GM21528 (cell line): ENCODE results near the gene COMMD1.
"Not testable (repeated sequence)": the region's sequence is repeated elsewhere in the genome, so short reads cannot be mapped to it uniquely, and the experiment has no call there.

Experiments used
- ATAC-seq: cut with Tn5 transposase; IDR thresholded peaks from one replicate; pipeline ENCODE4 v1.9.1; 2021; ENCODE audit warnings: mild to moderate bottlenecking, moderate library complexity; ENCODE audit not compliant: unreplicated experiment, low FRiP score

Gene COMMD1

GRCh38 chr2:61905372-61906185 lies at the start of gene COMMD1:
Gene COMMD1, plus strand, starts transcription at chr2:61905674. Its CDS starts 5 bp downstream, at chr2:61905679.
- peak; percentile 97 for ATAC-seq

- ATAC-seq, result no peak
These were observed 48.2 kb upstream of the COMMD1 start for GRCh38 chr2:61857224-61857623.

- ATAC-seq, result no peak
These were observed 43.4 kb upstream of the COMMD1 start for GRCh38 chr2:61862085-61862484.

GRCh38 chr2:61866482-61867089 lies 38.9 kb upstream of the COMMD1 start:
- ATAC-seq, result not testable (repeated sequence)

DNA sequence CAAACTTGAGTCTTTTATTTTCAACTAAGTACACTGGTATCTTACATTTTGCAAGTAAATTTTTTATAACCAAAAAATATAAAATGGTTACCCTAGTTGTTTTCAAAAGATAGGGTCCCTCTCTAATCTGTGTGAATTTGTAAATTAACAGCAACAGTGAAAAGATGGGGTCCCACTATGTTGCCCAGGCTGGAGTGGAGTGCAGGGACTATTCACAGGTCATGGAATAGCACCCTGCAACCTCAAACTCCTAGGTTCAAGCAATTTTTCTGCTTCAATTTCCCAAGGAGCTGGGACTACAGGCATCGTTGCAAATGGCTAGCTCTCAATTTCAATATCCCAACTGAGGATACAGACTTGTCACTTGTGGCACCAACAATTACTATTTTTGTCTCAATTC lies 29.1 kb upstream of the COMMD1 start:
- no peak for ATAC-seq

GRCh38 chr2:61877571-61878245 lies 27.8 kb upstream of the COMMD1 start:
- no peak for ATAC-seq

GRCh38 chr2:61878761-61879160 lies 26.7 kb upstream of the COMMD1 start:
- no peak for ATAC-seq

DNA sequence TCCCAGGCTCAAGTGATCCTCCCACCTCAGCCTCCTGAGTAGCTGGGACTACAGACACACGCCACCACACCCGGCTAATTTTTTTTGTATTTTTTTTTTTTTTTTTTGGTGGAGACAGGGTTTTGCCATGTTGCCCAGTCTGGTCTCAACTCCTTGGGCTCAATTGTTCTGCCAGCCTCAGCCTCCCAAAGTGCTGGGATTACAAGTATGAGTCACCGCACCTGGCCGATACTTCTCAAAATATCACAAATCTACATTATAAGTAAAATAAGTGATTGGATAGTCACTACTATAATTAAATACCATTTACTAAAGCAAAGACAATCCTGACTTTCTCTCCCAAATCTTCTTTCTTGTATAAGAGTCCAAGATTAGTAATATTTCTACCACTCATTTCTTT lies 26.1 kb upstream of the COMMD1 start:
- not testable (repeated sequence) for ATAC-seq

DNA sequence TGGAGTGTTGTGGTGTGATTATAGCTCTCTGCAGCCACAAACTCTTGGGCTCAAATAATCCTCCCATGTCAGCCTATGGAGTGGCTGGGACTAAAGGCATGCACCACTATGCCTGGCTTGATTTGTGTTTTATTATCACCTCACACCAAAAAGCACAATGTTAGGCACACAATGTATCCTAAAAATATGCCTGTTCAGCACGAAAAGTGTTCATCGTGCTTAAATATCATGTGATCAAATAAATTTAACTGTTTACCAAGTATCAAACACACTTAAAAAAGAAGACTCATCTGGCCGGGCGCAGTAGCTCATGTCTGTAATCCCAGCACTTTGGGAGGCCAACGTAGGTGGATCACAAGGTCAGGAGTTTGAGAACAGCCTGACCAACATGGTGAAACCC lies 22.6 kb upstream of the COMMD1 start:
- ATAC-seq, result no peak

DNA sequence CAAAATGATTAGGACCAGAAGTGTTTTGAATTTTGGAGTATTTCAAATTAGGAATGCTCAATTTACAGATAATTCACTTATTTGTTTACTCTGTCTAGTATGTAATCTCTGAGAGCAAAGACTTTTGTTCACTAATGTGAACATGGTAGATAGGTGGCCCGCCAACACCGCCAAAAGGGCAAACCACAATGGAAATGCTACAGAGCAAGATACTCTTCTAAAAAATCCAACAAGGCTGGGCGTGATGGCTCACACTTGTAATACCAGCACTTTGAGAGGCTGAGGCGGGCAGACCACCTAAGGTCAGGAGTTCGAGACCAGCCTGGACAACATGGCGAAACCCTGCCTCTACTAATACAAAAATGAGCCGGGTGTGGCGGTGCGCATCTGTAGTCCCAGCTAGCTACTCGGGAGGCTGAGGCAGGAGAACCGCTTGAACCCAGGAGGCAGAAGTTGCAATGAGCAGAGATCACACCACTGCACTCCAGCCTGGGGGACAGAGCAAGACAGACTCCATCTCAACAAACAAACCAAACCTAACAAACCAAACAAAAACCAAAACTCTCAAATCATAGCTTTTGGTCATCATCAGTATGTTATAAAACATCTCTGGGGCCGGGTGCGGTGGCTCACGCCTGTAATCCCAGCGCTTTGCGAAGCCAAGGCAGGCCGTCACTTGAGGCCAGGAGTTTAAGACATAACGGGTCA lies 19.4 kb upstream of the COMMD1 start:
- no peak for ATAC-seq

DNA sequence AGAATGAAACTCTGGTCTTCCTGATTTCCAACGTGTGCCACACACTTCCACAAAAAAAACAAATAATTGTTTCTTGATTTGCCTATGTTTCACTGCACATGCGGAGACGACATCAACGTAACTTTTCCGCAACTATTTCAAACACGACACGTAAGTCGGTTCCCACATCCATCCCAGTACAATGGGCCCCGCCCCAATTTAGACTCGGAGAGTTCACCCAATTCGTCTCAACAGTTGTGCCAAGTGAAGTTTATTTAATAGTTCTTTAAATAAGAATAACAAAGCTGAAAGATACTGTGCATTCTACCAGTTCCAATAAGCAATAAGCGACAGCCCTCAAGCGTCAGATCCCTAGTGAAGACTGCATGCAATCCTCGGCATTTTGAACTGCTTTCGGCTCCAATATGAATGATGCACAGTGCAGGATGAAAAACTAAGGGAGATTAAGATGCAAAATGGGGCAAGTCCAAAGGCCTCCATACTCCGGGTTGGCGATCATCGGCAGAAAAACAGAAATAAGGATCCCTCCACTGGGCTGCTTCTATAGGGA lies 17.7 kb upstream of the COMMD1 start:
- ATAC-seq, result no peak

- ATAC-seq, result peak; percentile 78
These were observed 17.0 kb upstream of the COMMD1 start, which contains the start of gene CCT4 for GRCh38 chr2:61888267-61889055. Gene CCT4, minus strand, starts transcription at chr2:61888656. Its CDS starts 149 bp downstream, at chr2:61888507.

- ATAC-seq, result no peak
These were observed 6.7 kb upstream of the COMMD1 start for GRCh38 chr2:61898810-61899209.

- no peak for ATAC-seq
These were observed 5.2 kb upstream of the COMMD1 start for GRCh38 chr2:61900281-61900680.

- no peak for ATAC-seq
These were observed 654 bp downstream of the COMMD1 start for GRCh38 chr2:61906186-61906470.

DNA sequence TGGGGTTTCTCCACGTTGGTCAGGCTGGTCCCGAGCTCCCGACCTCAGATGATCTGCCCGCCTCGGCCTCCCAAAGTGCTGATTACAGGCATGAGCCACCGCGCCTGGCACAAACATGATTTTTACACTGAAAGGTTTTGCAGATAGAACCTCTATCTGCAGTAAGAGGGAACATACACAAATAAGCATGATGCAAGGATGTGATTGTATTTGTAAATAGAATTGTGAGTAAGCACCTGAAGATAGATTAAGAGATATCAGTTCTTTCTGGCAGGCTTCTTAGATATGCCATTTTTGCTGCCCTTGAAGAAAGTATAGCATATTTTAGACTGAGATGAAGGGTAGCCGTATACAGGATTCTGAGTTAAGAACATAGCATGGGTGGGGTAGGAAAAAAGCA lies 3.6 kb downstream of the COMMD1 start:
- no peak for ATAC-seq

- no peak for ATAC-seq
These were observed 5.1 kb downstream of the COMMD1 start for GRCh38 chr2:61910603-61911002.

DNA sequence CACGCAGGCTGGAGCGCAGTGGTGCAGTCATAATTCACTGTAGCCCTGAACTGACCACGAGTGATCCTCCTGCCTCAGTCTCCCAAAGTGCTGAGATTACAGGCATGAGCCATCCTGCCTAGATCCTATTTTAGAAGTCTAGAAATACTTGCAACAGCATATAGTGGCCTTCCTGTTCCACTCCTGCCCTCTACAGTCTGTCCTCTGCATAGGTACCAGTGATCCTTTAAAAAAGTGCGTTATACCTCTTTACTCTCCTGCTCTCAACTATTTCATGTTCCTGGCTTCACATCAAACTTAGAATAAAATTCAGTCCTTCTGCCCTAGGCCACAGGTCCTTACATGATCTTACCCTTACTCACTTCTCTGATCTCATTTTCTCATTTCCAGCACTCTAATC lies 6.0 kb downstream of the COMMD1 start:
- no peak for ATAC-seq

GRCh38 chr2:61914794-61915193 lies 9.3 kb downstream of the COMMD1 start:
- ATAC-seq, result not testable (repeated sequence)

GRCh38 chr2:61920548-61920947 lies 15.1 kb downstream of the COMMD1 start:
- ATAC-seq, result no peak
